GM19023 (cell line): Measurements from ENCODE around the gene IMPDH2.

ENCODE experiments used
- ATAC-seq: cut with Tn5 transposase; IDR thresholded peaks from one replicate; pipeline ENCODE4 v1.9.1; 2021; ENCODE audit warnings: mild to moderate bottlenecking, moderate library complexity; ENCODE audit not compliant: unreplicated experiment

Gene IMPDH2

DNA sequence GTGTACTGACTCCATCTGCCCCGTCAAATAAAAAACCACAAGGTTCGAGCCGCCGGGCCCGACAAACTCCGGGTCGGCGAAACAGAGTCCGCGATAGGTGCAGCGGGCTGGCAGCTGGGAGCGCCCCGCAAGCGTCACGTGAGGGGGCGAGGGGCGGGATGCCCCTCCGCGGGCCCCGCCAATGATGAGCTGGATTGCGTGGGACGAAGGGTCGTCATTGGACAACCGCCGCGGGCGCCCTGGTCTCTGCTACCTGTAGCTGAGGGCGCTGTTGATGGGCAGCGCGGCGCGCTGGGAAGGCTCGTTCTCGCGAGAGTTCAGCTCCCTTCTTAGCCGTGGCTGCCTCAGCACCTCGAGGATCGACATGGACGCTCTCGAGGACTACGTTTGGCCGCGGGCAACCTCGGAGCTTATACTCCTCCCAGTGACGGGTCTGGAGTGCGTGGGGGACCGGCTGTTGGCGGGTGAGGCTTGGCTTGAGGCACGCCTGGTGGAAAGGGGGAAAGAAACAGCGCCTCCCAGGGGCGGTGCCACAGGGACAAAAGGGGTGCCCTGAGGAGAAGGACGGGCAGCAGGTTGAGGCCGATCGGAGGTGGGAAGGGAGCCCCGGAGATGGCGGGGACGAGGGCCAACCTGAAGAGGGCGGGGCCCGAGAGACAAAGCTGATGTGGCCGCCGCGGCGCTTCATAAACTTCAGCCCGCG lies 22.0 kb downstream of the IMPDH2 start, which contains the start of gene WDR6:
Gene WDR6, plus strand, starts transcription at position 324 of the 703 bp plus-strand sequence. Its CDS starts 41 bp downstream, at position 365.
- peak; percentile 89 for ATAC-seq

DNA sequence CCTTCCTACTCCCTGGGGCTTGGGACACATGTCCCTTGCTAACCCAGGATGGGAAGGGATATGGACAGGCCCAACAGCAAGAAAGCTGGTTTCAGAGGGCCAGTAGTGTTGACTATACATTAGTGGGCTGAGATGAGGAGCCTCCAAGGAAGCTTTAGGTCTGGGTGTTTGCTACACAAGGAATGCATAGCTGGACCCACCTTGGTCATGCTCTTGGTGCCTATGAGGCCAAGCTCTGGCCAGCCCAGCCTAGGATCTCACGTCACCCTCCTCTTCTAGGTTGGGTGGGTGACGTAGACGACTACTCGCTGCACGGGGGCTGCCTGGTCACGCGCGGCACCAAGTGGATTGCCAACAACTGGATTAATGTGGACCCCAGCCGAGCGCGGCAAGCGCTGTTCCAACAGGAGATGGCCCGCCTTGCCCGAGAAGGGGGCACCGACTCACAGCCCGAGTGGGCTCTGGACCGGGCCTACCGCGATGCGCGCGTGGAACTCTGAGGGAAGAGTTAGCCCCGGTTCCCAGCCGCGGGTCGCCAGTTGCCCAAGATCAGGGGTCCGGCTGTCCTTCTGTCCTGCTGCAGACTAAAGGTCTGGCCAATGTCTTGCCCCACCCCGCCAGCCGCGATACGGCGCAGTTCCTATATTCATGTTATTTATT lies 22.7 kb downstream of the IMPDH2 start:
- no peak for ATAC-seq

GRCh38 chr3:49005998-49006397 lies 23.2 kb downstream of the IMPDH2 start:
- no peak for ATAC-seq

DNA sequence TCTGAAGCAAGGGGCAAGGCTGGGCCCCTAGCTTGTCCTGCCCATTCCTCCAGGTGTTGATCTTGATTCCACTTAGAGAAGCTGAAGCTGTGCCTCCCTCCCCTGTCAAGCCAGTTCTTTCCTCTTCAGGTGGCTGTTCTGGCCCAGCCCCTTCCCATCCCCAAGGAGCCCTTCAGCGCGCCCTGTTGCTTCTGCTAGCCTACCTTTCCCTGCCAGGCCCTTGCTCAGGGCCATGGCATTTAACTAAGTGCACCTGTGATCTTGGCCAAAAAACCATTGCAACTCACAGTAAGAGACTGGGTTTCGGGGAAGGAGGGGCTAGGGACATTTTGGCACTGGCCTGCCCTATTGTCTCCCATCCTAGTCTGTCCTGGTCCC lies 23.9 kb downstream of the IMPDH2 start:
- no peak for ATAC-seq

GRCh38 chr3:49004352-49005302 lies 24.6 kb downstream of the IMPDH2 start:
- ATAC-seq, result no peak

DNA sequence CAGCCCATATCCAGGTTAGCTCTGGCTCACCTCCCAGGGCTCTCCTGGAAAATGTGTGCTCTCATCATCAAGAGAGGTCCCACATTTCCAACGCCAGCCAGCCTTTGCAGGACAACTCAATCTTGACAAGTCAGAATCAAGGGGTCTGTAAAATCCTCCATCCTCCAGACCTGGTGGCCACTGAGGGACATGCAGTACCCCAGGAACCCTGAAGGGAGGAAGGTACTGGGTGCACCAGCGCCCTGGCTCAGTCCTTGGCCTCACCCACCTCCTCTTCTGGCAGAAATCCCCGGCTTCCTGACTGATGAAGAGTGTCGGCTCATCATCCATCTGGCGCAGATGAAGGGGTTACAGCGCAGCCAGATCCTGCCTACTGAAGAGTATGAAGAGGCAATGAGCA lies 28.0 kb downstream of the IMPDH2 start:
- no peak for ATAC-seq

DNA sequence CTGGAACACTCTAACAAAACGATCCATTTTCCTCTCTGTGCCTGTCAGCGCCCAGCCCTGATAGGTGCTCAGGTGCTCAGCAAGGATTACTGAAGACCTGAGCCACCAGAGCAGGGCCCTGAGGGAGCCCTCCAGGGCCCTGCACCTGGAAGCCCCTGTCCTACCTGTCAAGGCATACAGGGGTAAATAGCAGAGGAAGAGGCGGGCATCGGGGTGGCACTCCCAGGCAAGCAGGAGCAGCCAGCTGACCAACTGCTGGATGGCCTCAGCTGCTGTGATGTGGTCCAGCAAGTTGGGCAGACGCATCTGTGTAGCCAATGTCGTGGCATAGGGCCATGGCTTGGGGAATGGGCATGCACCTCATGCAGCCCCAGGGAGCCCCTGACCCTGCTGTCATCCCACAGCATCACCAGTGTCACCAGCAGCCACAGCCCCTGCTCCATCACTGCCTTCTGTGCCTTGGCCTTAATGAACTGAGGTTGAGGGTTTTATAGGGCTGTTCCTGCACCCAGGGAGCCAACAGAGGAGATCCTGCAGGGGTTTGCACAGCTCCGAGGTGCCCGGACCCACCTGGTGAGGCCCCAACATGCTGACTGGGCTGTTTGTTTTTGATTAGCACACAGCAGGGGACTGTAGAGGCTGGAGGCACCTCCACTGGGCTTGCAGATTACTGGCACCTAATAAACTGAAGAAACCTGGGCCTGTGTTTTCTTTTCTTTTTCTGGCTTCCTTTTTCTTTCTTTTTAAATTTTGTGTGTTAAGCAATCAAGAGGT lies 29.9 kb downstream of the IMPDH2 start:
- ATAC-seq, result no peak

DNA sequence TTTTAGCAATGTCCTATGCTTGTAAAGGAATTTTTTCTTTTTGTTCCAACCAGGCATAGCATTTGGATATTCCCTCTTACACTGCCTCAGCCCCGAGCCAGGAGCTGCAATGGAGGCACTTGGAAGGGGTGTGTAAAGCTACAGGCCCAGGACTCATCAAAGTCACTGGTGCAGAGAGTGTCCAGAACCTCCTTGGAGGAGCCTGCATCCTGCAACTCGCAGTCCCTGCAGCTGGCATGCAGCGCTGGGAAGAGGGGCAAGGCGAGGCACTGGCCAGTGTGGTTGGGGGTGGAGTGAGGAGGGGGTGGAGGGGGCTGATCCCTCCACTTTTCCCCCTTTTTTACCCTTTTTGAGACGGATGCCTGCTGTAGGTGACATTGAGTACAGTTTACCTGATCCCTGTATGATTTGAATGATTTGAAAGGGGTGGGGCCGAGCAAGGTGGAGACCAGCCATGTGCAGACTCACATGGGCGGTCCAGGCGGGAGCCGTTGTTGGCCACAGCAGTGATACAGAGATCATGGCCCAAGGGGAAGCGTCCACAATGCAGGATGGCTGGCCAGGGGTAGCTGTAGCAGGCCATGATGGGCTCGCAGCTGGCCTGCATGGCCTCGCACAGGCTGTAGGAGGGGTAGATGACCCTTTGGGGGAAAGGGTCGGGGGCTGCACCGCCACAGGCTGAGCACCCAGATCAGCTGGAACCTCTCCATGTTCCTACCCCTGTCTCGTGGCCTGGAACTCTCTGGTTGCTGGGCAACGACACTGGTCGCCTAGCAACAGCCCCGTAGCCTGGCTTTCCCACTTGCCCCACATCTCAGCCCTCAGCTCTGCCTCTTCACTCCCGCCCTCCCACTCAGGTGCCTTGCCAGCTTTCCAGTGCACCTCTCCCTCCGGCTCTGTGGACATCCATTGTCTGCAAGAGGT lies 31.2 kb downstream of the IMPDH2 start:
- no peak for ATAC-seq

- no peak for ATAC-seq
Observed at GRCh38 chr3:48997102-48997635, 32.0 kb downstream of the IMPDH2 start.

- ATAC-seq, result no peak
Observed at GRCh38 chr3:48996640-48997039, 32.6 kb downstream of the IMPDH2 start.

GRCh38 chr3:48993834-48994233 lies 35.4 kb downstream of the IMPDH2 start:
- ATAC-seq, result no peak

DNA sequence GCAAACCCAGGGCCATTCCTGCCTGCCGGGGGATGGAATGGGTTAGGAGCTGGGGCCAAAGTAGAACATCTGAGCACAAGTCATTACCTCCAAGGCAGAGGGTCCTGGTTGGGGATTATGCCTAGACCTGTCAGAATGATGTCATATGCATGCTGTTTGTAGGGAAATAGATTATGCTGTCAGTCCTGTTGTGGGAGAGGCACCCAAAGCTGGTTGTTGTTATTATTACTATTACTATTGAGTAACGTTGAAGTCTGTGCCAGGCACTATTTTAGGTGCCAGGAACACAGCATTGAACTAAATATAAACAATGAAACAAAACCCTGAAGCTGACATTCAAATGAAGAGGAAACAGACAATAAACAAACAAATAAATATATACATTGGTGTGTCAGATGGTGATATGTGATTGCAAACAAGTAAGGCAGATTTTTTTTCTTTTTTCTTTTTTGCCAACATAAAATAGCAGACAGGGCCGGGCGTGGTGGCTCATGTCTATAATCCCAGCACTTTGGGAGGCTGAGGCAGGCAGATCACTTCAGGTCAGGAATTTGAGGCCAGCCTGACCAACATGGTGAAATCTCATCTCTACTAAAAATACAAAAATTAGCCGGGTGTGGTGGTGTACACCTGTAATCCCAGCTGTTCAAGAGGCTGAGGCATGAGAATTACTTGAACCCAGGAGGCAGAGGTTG lies 37.2 kb downstream of the IMPDH2 start:
- ATAC-seq, result no peak

DNA sequence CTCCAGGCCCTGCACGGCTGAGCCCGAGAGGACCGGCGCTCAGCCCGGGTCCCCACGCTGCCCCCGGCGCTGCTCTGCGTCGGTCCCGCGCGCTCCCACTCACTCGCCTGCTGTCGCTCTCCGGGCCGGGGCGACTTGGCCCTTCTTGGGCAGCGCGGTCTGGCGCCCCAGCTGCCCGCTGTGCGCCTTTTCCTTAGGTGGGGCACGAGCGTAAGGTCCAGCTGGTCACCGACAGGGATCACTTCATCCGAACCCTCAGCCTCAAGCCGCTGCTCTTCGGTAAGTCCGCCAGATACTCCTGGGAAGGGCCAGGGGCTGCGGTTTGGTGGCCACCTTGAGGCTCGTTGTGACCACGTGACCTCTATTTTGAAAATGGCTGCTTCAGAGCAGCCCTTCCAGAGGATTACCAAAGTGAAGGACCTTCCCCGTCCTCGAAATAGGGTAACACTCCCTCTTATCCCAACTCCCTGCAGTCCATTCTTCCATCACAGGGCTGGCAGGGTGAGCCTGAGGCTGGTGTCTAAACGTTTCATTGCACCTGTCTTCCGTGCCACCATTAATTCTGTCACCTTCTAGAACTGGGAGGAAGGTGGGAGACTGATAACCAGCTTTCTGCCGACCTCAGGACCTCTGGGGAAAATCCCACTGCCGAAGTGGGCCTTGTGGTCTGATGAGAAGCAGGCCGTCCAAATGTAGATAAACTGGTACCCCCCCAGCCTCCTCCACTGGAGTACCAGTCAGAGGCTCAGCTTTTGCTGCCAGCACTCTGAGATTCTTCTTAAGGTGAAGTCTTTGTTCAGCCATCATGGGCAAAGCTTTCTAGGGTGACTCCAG lies 38.3 kb downstream of the IMPDH2 start:
- ATAC-seq, result peak; percentile 24

GRCh38 chr3:48989796-48990635 lies 39.2 kb downstream of the IMPDH2 start, which contains the start of gene P4HTM:
P4HTM (plus strand) TSS chr3:48990241; CDS start chr3:48990257, 16 bp downstream.
- ATAC-seq, result peak; percentile 60

DNA sequence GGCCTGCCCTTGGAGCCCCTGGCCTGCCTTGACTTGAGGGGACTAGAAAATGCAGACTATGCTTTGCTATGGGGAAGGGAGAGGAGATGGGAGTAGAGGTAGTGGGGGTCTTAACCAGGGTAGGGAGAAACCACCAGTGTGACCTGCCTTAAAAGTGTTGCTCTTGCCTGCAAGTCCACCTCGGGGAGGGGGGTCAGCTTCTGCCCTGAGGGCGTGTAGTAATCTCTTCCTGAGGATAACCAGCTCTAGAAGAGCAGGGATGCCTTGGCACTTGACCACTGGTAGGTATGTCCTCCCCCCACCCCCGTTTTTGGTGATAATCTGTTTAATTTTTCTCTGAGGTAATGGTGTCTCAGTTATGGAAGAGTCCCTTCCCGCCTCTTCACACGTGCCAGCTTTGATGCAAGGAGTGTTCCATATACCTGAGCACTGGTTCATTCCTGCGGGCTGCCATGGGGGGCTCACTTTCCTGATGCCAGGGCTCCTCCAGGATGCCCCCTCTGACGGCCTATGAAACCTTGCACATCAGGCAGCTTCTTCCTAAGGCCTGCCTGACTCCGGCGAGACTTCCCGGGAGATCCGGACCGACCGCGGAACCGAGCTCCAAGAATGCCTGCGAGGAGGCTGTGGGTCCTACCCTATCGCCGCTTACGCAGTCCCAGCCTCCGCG lies 39.9 kb downstream of the IMPDH2 start:
- ATAC-seq, result no peak

DNA sequence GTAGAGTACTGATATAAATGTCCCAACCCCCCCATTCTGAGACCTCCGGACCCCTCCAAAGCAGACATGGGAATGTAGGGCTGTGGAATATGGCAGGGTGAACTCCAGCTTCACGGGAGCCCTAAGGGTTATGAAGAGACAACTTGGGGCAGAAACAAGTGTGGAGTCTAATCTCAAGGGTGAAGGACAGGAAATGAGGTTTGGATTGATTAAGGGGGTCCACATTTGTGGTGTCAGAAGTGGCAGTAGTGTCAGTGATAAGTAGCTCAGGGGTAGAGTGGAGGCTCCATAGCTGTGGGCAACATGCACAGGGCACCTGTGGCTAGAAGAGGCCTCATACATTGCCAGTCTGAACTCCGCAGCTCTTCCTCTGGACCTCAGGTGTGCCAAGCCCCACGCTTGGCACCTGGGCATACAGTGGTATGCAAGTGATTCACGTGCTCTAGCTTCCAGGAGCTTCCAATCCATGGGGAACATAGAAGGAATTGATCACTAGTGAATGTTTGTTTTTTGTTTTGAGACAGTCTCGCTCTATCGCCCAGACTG lies 43.3 kb downstream of the IMPDH2 start:
- no peak for ATAC-seq
